KMS-11 (cell line): ENCODE measurements around the gene NELFB.

Experiments used
- H2AFZ ChIP-seq: fragments of 200-600 bp; sonication (generic); 2 replicates; pipeline ENCODE4 v1.6.1; 2016; ENCODE audit warnings: antibody characterized with exemption, mixed run types, low read depth
- H3K27ac ChIP-seq: fragments of 200-600 bp; sonication (generic); 2 replicates; pipeline ENCODE4 v1.6.1; 2016; ENCODE audit warnings: mild to moderate bottlenecking, mixed run types
- H3K27me3 ChIP-seq: fragments of 200-600 bp; sonication (generic); 2 replicates; pipeline ENCODE4 v1.6.1; 2017; ENCODE audit warnings: mild to moderate bottlenecking, low read depth, mixed run types, moderate library complexity; ENCODE audit not compliant: insufficient read depth
- H3K36me3 ChIP-seq: fragments of 200-600 bp; sonication (generic); 2 replicates; pipeline ENCODE4 v1.6.1; 2017; ENCODE audit warnings: mild to moderate bottlenecking, mixed run types; ENCODE audit not compliant: insufficient read depth
- H3K4me1 ChIP-seq: fragments of 200-600 bp; sonication (generic); 2 replicates; pipeline ENCODE4 v1.6.1; 2016; ENCODE audit warnings: mild to moderate bottlenecking, low read depth, mixed run types; ENCODE audit not compliant: poor library complexity, severe bottlenecking
- H3K4me2 ChIP-seq: fragments of 200-600 bp; sonication (generic); 2 replicates; pipeline ENCODE4 v1.7.0; 2016; ENCODE audit warnings: mild to moderate bottlenecking, mixed run types
- H3K4me3 ChIP-seq: fragments of 200-600 bp; sonication (generic); IDR thresholded peaks from 2 replicates; pipeline ENCODE4 v1.6.1; 2017; ENCODE audit warnings: low read depth, low read length, mixed read lengths; ENCODE audit not compliant: insufficient read depth
- H3K79me2 ChIP-seq: fragments of 200-600 bp; sonication (generic); 2 replicates; pipeline ENCODE4 v1.6.1; 2016; ENCODE audit warnings: low read depth, mixed run types; ENCODE audit not compliant: insufficient read depth
- H3K9ac ChIP-seq: fragments of 200-600 bp; sonication (generic); 2 replicates; pipeline ENCODE4 v1.6.1; 2016; ENCODE audit warnings: mild to moderate bottlenecking, mixed run types
- H4K20me1 ChIP-seq: fragments of 200-600 bp; sonication (generic); 2 replicates; pipeline ENCODE4 v1.6.1; 2016; ENCODE audit warnings: mild to moderate bottlenecking, mixed run types; ENCODE audit not compliant: insufficient read depth
- CTCF ChIP-seq: fragments of 200-600 bp; sonication (generic); conservative IDR thresholded peaks from 2 replicates; pipeline ENCODE4 v1.6.1; 2017; ENCODE audit warnings: low read depth, mild to moderate bottlenecking, antibody characterized with exemption, low read length, moderate library complexity, mixed read lengths

Gene NELFB

GRCh38 chr9:137273611-137274320 lies 18.6 kb downstream of the NELFB start:
- H3K79me2 ChIP-seq = no peaks in the 10 kb centered on the region
- no peaks in the 10 kb centered on the region for H4K20me1 ChIP-seq
- no peak overlapping the region for H3K4me2 ChIP-seq
- H3K27me3 ChIP-seq = no peaks in the 10 kb centered on the region
- no peak overlapping the region for H3K9ac ChIP-seq
- no peak overlapping the region for H2AFZ ChIP-seq
- no peak overlapping the region for H3K27ac ChIP-seq
- no peak for TF ChIP-seq CTCF
- H3K36me3 ChIP-seq = no peaks in the 10 kb centered on the region
- peaks cover 26% of the 10 kb centered on the region for H3K4me1 ChIP-seq
- H3K4me3 ChIP-seq = no peak overlapping the region

- Histone ChIP-seq H3K27ac (no peak overlapping the region), H3K9ac (no peak overlapping the region), H3K27me3 (no peaks in the 10 kb centered on the region), H3K4me1 (peaks cover 20% of the 10 kb centered on the region), H3K79me2 (no peaks in the 10 kb centered on the region), H3K4me2 (no peak overlapping the region), H2AFZ (no peak overlapping the region), H3K36me3 (no peaks in the 10 kb centered on the region), H4K20me1 (no peaks in the 10 kb centered on the region), H3K4me3 (no peak overlapping the region)
- TF ChIP-seq CTCF = no peak
Measured at GRCh38 chr9:137275203-137275587, 20.1 kb downstream of the NELFB start.

- Histone ChIP-seq H3K27ac (no peak overlapping the region), H4K20me1 (no peaks in the 10 kb centered on the region), H3K9ac (no peak overlapping the region), H3K4me1 (peaks cover 14% of the 10 kb centered on the region), H3K4me2 (no peak overlapping the region), H3K36me3 (no peaks in the 10 kb centered on the region), H2AFZ (no peak overlapping the region), H3K79me2 (no peaks in the 10 kb centered on the region), H3K4me3 (no peak overlapping the region), H3K27me3 (no peaks in the 10 kb centered on the region)
- no peak for TF ChIP-seq CTCF
Measured at GRCh38 chr9:137275588-137276472, 20.7 kb downstream of the NELFB start.

GRCh38 chr9:137276473-137277328 lies 21.6 kb downstream of the NELFB start:
- Histone ChIP-seq H3K9ac (no peak overlapping the region), H3K36me3 (no peaks in the 10 kb centered on the region), H3K4me2 (no peak overlapping the region), H2AFZ (no peak overlapping the region), H3K27ac (no peak overlapping the region), H4K20me1 (no peaks in the 10 kb centered on the region), H3K4me3 (no peak overlapping the region), H3K4me1 (peaks cover 5% of the 10 kb centered on the region), H3K79me2 (no peaks in the 10 kb centered on the region), H3K27me3 (no peaks in the 10 kb centered on the region)
- TF ChIP-seq CTCF = no peak
